DND-41 (cell line): ENCODE results near the gene CCDC14.

Experiments
- ATAC-seq: fragments of 200-7000 bp; cut with Tn5 transposase; 3 replicates; pipeline ENCODE4 v1.9.1; 2021; ENCODE audit warnings: low read depth; ENCODE audit not compliant: insufficient read depth
- DNase-seq: peaks from one replicate; pipeline ENCODE4 v3.0.0-alpha.2; 2020
- H2AFZ ChIP-seq: 2 replicates; pipeline ENCODE4 v1.6.0; 2012; ENCODE audit warnings: low read depth, low read length
- H3K27ac ChIP-seq: 2 replicates; pipeline ENCODE4 v1.5.1; 2012; ENCODE audit warnings: low read length, inconsistent platforms
- H3K27me3 ChIP-seq: fragments of 200-600 bp; sonication (generic); 2 replicates; pipeline ENCODE4 v1.6.0; 2012; ENCODE audit warnings: low read length, mild to moderate bottlenecking, inconsistent platforms; ENCODE audit not compliant: insufficient read depth, poor library complexity
- H3K36me3 ChIP-seq: 2 replicates; pipeline ENCODE4 v1.5.1; 2012; ENCODE audit warnings: low read length, inconsistent platforms; ENCODE audit not compliant: insufficient read depth
- H3K4me1 ChIP-seq: 2 replicates; pipeline ENCODE4 v1.5.1; 2012; ENCODE audit warnings: mild to moderate bottlenecking, low read length; ENCODE audit not compliant: insufficient read depth
- H3K4me2 ChIP-seq: 2 replicates; pipeline ENCODE4 v1.6.0; 2012; ENCODE audit warnings: mild to moderate bottlenecking, moderate library complexity, low read length, inconsistent platforms; ENCODE audit not compliant: insufficient read depth
- H3K4me3 ChIP-seq, 2 experiments: fragments of 200-600 bp in 1 of 2; shearing (Covaris generic) in 1 of 2; 2 replicates each; pipeline ENCODE4 v1.5.1; 2012 to 2016; ENCODE audit warnings: inconsistent platforms in 2 of 2, low read length in 2 of 2, mild to moderate bottlenecking in 2 of 2, low read depth in 1 of 2, moderate library complexity in 1 of 2
- H3K79me2 ChIP-seq: 2 replicates; pipeline ENCODE4 v1.6.0; 2012; ENCODE audit warnings: low read length, inconsistent platforms; ENCODE audit not compliant: insufficient read depth
- H3K9ac ChIP-seq: 2 replicates; pipeline ENCODE4 v1.6.0; 2012; ENCODE audit warnings: low read depth, mild to moderate bottlenecking, inconsistent platforms, low read length, moderate library complexity
- H3K9me3 ChIP-seq: 2 replicates; pipeline ENCODE4 v1.5.1; 2012; ENCODE audit warnings: low read length, moderate library complexity, mild to moderate bottlenecking, inconsistent platforms; ENCODE audit not compliant: insufficient read depth, severe bottlenecking
- H4K20me1 ChIP-seq: 2 replicates; pipeline ENCODE4 v1.6.0; 2012; ENCODE audit warnings: low read length; ENCODE audit not compliant: insufficient read depth
- EZH2 ChIP-seq: IDR thresholded peaks from 3 replicates; pipeline ENCODE4 v1.6.1; 2012; ENCODE audit warnings: borderline replicate concordance, low read depth, mild to moderate bottlenecking, moderate library complexity, low read length, inconsistent platforms; ENCODE audit not compliant: severe bottlenecking
- TF ChIP-seq, protein P1 (sequence below): IDR thresholded peaks from 2 replicates; pipeline ENCODE4 v1.5.1; 2012; ENCODE audit warnings: borderline replicate concordance, low read length, moderate library complexity, mild to moderate bottlenecking; ENCODE audit not compliant: poor library complexity, severe bottlenecking; ENCODE audit errors: extremely low read depth

Gene CCDC14

GRCh38 chr3:123877965-123878364 is 83.1 kb downstream of the CCDC14 start:
- H2AFZ ChIP-seq: no peak overlapping the region
- no peak overlapping the region for H3K4me3 ChIP-seq
- no peaks in the 10 kb centered on the region for H3K9me3 ChIP-seq
- H3K9ac ChIP-seq: no peak overlapping the region
- no peak for DNase-seq
- H4K20me1 ChIP-seq: no peaks in the 10 kb centered on the region
- no peak for ATAC-seq
- no peak overlapping the region for H3K27ac ChIP-seq
- H3K4me1 ChIP-seq: no peaks in the 10 kb centered on the region
- no peaks in the 10 kb centered on the region for H3K79me2 ChIP-seq
- TF ChIP-seq, protein P1, sequence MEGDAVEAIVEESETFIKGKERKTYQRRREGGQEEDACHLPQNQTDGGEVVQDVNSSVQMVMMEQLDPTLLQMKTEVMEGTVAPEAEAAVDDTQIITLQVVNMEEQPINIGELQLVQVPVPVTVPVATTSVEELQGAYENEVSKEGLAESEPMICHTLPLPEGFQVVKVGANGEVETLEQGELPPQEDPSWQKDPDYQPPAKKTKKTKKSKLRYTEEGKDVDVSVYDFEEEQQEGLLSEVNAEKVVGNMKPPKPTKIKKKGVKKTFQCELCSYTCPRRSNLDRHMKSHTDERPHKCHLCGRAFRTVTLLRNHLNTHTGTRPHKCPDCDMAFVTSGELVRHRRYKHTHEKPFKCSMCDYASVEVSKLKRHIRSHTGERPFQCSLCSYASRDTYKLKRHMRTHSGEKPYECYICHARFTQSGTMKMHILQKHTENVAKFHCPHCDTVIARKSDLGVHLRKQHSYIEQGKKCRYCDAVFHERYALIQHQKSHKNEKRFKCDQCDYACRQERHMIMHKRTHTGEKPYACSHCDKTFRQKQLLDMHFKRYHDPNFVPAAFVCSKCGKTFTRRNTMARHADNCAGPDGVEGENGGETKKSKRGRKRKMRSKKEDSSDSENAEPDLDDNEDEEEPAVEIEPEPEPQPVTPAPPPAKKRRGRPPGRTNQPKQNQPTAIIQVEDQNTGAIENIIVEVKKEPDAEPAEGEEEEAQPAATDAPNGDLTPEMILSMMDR: no peak
- TF ChIP-seq EZH2: no peak
- no peaks in the 10 kb centered on the region for H3K36me3 ChIP-seq
- H3K27me3 ChIP-seq: no peaks in the 10 kb centered on the region
- H3K4me2 ChIP-seq: no peak overlapping the region

- no peaks in the 10 kb centered on the region for H3K27me3 ChIP-seq
- DNase-seq (no peak), ATAC-seq (no peak)
- no peaks in the 10 kb centered on the region for H3K9me3 ChIP-seq
- H3K4me1 ChIP-seq: no peaks in the 10 kb centered on the region
- no peak overlapping the region for H3K27ac ChIP-seq
- TF ChIP-seq, protein P1: no peak
- TF ChIP-seq EZH2: no peak
- no peak overlapping the region for H3K9ac ChIP-seq
- H3K4me3 ChIP-seq: no peak overlapping the region
- H3K4me2 ChIP-seq: no peak overlapping the region
- no peaks in the 10 kb centered on the region for H4K20me1 ChIP-seq
- no peaks in the 10 kb centered on the region for H3K36me3 ChIP-seq
- H3K79me2 ChIP-seq: no peaks in the 10 kb centered on the region
- no peak overlapping the region for H2AFZ ChIP-seq
Observed at GRCh38 chr3:123877466-123877865, 83.6 kb downstream of the CCDC14 start.

DNA sequence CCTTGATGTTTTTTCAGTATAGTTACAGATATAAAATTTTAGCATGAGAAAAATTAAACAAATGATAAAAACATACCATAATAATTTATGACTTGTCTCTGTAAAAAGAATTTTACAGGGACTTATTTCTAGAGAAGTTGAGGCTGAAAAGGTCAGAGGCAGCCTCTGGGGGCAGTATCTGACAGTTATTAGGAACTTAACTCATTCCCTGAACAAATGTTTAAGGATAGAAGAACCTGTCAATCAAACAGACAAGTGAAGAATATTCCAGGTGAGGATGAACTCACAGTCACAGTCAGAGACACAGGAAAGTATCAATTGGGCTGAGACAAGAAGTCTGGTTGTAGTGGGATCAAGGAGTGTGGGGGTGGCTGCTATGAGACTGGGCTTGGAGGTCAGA is 84.2 kb downstream of the CCDC14 start:
- Histone ChIP-seq H3K4me2 (no peak overlapping the region), H3K79me2 (no peaks in the 10 kb centered on the region), H4K20me1 (no peaks in the 10 kb centered on the region), H3K9me3 (no peaks in the 10 kb centered on the region), H3K27ac (no peak overlapping the region), H3K4me1 (no peaks in the 10 kb centered on the region), H3K27me3 (no peaks in the 10 kb centered on the region), H3K36me3 (no peaks in the 10 kb centered on the region), H3K4me3 (no peak overlapping the region), H3K9ac (no peak overlapping the region), H2AFZ (no peak overlapping the region)
- ATAC-seq (no peak), DNase-seq (no peak)
- TF ChIP-seq EZH2: no peak
- TF ChIP-seq, protein P1: peak; percentile 46

DNA sequence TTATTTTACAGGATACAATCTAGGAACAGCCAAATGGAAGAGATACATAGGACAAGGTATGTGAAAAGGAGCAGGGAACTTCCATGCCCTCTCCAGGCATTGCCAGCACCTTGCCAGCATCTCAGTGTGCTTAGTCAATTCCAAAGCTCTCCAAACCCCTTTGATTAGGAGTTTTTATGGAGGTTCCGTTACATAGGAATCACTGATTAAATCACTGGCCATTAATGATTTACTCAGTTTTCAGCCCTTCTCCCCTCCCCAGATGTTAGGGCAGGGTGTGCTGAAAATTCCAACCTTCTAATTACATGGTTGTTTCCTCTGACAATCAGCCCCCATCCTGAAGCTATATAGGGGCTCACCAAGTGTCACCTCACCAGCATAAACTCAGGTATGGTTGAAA is 88.4 kb downstream of the CCDC14 start:
- peaks cover 2% of the 10 kb centered on the region for H3K27me3 ChIP-seq
- no peak overlapping the region for H3K27ac ChIP-seq
- H3K4me1 ChIP-seq: no peaks in the 10 kb centered on the region
- no peak overlapping the region for H3K4me2 ChIP-seq
- H2AFZ ChIP-seq: no peak overlapping the region
- H3K36me3 ChIP-seq: no peaks in the 10 kb centered on the region
- H3K4me3 ChIP-seq: no peak overlapping the region
- no peaks in the 10 kb centered on the region for H3K79me2 ChIP-seq
- DNase-seq: no peak
- no peaks in the 10 kb centered on the region for H3K9me3 ChIP-seq
- no peak overlapping the region for H3K9ac ChIP-seq
- no peak for ATAC-seq
- no peak for TF ChIP-seq EZH2
- TF ChIP-seq, protein P1: no peak
- no peaks in the 10 kb centered on the region for H4K20me1 ChIP-seq
